T-helper 17 cell (primary cell): Measurements from ENCODE around the gene BDH1. TPM values are rescaled to one million over a fixed set of nuclear protein-coding genes. Genes with fewer than 3 reads are reported as not detected.

Source experiments
- ATAC-seq: fragments of 150-1000 bp; cut with Tn5 transposase; 2 replicates; pipeline ENCODE4 v1.10.0; 2021; ENCODE audit warnings: mild to moderate bottlenecking, moderate library complexity
- DNase-seq, 3 donors: peaks; one replicate each; pipeline versions ENCODE4 v3.0.0 to v3.0.0-alpha.2; 2020 to 2021
- H3K9me3 ChIP-seq: one replicate; pipeline ENCODE4 v1.7.0; 2013; ENCODE audit warnings: low read length, mild to moderate bottlenecking; ENCODE audit not compliant: control insufficient read depth, poor library complexity, severe bottlenecking
- H3K27ac Mint-ChIP-seq: one replicate; pipeline ENCODE4 v1.8.0; 2022; ENCODE audit warnings: mild to moderate bottlenecking, moderate library complexity, mixed read lengths
- H3K27me3 Mint-ChIP-seq: one replicate; pipeline ENCODE4 v1.8.0; 2022; ENCODE audit warnings: mixed read lengths
- H3K36me3 Mint-ChIP-seq: one replicate; pipeline ENCODE4 v1.8.0; 2022; ENCODE audit warnings: low read depth, mixed read lengths
- H3K4me1 Mint-ChIP-seq: one replicate; pipeline ENCODE4 v1.8.0; 2022; ENCODE audit warnings: mild to moderate bottlenecking, mixed read lengths
- H3K4me3 Mint-ChIP-seq: one replicate; pipeline ENCODE4 v1.8.0; 2022; ENCODE audit warnings: mild to moderate bottlenecking, moderate library complexity, mixed read lengths
- total RNA-seq, 4 donors: library from RNA in 2 of 4; stranded (reverse) in 2 of 4; gene quantifications; one replicate each; pipeline ENCODE4 v1.2.3 and lab custom pipeline; 2022 to 2026

The BDH1 gene
- total RNA-seq, 2 donors from 2014 or later: 20.7 to 22.4 TPM

- no peak overlapping the region for H3K27ac Mint-ChIP-seq
- peaks cover 39% of the 10 kb centered on the region for H3K4me1 Mint-ChIP-seq
- ATAC-seq: no peak
- H3K9me3 ChIP-seq: no peaks in the 10 kb centered on the region
- DNase-seq: no peak
- H3K27me3 Mint-ChIP-seq: peaks cover 4% of the 10 kb centered on the region
- H3K4me3 Mint-ChIP-seq: no peak overlapping the region
- peaks cover 2% of the 10 kb centered on the region for H3K36me3 Mint-ChIP-seq
These were observed 3.6 kb downstream of the BDH1 start for GRCh38 chr3:197552198-197552597.

DNA sequence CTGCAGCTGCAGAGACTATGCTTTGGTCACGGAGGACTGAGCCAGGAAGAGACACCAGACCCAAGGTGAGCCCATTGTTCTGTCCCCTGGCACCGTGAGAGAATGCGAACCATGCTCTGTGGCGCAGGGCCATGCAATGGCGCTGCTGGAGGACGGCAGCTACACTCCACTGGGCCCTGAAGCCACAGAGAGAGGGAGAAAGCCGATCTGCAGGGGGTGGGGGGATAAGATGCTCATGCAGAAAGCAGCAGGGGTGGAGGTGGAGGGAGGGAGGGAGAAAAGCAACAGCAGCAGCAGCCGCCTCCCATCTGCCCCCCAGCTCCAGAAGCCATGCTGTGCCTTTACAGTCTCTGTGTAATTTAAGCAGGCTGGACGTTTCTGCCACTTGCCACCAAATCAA, 5.3 kb downstream of the BDH1 start:
- Mint-ChIP-seq H3K27ac (no peak overlapping the region), H3K4me3 (no peak overlapping the region), H3K36me3 (peaks cover 2% of the 10 kb centered on the region), H3K4me1 (peaks cover 37% of the 10 kb centered on the region), H3K27me3 (no peaks in the 10 kb centered on the region)
- no peak for ATAC-seq
- no peaks in the 10 kb centered on the region for H3K9me3 ChIP-seq
- no peak for DNase-seq

GRCh38 chr3:197549261-197549885, 6.4 kb downstream of the BDH1 start:
- no peaks in the 10 kb centered on the region for H3K27me3 Mint-ChIP-seq
- DNase-seq (no peak), ATAC-seq (no peak)
- H3K4me1 Mint-ChIP-seq: peaks cover 36% of the 10 kb centered on the region
- no peaks in the 10 kb centered on the region for H3K9me3 ChIP-seq
- H3K36me3 Mint-ChIP-seq: peaks cover 2% of the 10 kb centered on the region
- H3K27ac Mint-ChIP-seq: no peak overlapping the region
- no peak overlapping the region for H3K4me3 Mint-ChIP-seq

DNA sequence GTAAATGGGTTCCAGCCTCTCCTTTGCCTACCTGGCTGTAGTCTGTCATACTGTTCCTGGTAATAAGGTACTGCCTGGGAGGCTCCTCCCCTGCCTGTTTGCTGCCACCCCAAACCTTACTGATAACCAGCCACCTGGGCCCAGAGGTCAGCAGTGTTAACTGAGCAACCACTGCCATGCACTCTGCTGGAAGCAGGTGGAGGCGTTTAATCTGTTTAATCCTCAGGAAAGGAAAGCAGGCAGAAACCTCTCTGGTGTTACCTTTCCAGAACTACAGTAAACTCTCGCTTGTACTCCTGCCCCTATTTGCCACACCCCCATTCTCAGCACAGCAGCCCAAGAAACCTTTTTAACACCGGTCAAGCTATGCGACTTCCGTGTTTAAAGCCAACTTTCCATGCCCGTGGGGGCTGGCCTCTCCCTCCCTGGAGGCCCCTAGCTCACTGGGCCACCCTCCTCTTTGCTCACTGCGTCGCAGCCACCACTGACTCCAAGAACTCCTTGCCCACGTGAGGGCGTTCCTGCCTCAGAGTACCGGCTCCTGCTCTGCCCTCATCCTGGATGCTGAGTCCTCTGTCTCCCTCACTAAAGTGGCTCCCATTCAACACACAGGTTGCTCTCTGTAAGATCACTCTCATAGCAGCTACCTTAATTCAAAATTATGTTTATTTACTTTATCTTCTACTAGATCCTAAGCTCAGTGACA, 8.3 kb downstream of the BDH1 start:
- peaks cover 25% of the 10 kb centered on the region for H3K4me1 Mint-ChIP-seq
- H3K27ac Mint-ChIP-seq: peak overlapping the region; percentile 61
- peaks cover 6% of the 10 kb centered on the region for H3K36me3 Mint-ChIP-seq

GRCh38 chr3:197546307-197547085, 9.3 kb downstream of the BDH1 start:
- DNase-seq (no peak), ATAC-seq (no peak)
- H3K4me3 Mint-ChIP-seq: no peak overlapping the region
- H3K36me3 Mint-ChIP-seq: peaks cover 6% of the 10 kb centered on the region
- no peaks in the 10 kb centered on the region for H3K27me3 Mint-ChIP-seq
- H3K9me3 ChIP-seq: no peaks in the 10 kb centered on the region
- H3K27ac Mint-ChIP-seq: peak overlapping the region; percentile 61
- peaks cover 16% of the 10 kb centered on the region for H3K4me1 Mint-ChIP-seq

More for the DNA sequence above, 8.3 kb downstream of the BDH1 start:
- DNase-seq (no peak), ATAC-seq (no peak)
- H3K27me3 Mint-ChIP-seq: no peaks in the 10 kb centered on the region
- H3K4me3 Mint-ChIP-seq: no peak overlapping the region
- no peaks in the 10 kb centered on the region for H3K9me3 ChIP-seq

- DNase-seq: no peak
- H3K9me3 ChIP-seq: no peaks in the 10 kb centered on the region
- peaks cover 4% of the 10 kb centered on the region for H3K36me3 Mint-ChIP-seq
- H3K4me3 Mint-ChIP-seq: no peak overlapping the region
- H3K27me3 Mint-ChIP-seq: no peaks in the 10 kb centered on the region
- peaks cover 11% of the 10 kb centered on the region for H3K4me1 Mint-ChIP-seq
- no peak for ATAC-seq
- H3K27ac Mint-ChIP-seq: no peak overlapping the region
These were observed 10.2 kb downstream of the BDH1 start for GRCh38 chr3:197545571-197545970.

DNA sequence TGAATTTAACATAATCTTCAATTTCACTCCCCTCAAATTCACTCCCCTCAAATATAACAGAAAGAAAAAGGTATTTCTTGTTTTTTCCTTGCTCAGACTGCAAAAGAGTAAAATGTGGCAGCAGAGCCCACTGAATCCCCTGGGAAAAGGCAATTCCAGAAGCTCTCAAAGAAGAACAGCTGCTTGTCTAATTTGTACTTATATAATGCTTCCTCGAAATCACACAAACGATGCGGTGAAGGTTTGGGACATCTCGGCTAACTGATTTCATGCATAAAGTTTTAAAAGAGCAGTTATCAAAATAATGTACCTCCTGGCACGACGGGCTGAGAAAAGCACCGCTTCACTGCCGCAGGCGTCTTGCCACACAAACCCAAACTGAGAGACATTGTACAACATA, 10.7 kb downstream of the BDH1 start:
- no peak overlapping the region for H3K27ac Mint-ChIP-seq
- peaks cover 4% of the 10 kb centered on the region for H3K36me3 Mint-ChIP-seq

GRCh38 chr3:197542741-197543454, 12.9 kb downstream of the BDH1 start:
- DNase-seq: no peak
- Mint-ChIP-seq H3K4me1 (peaks cover 13% of the 10 kb centered on the region), H3K36me3 (peaks cover 6% of the 10 kb centered on the region), H3K27me3 (no peaks in the 10 kb centered on the region), H3K27ac (peak overlapping the region; percentile 54), H3K4me3 (no peak overlapping the region)
- no peak for ATAC-seq
- H3K9me3 ChIP-seq: no peaks in the 10 kb centered on the region

More for the DNA sequence above, 10.7 kb downstream of the BDH1 start:
- no peak for DNase-seq
- H3K4me1 Mint-ChIP-seq: peaks cover 11% of the 10 kb centered on the region
- H3K27me3 Mint-ChIP-seq: no peaks in the 10 kb centered on the region
- ATAC-seq: no peak
- no peak overlapping the region for H3K4me3 Mint-ChIP-seq
- H3K9me3 ChIP-seq: no peaks in the 10 kb centered on the region

DNA sequence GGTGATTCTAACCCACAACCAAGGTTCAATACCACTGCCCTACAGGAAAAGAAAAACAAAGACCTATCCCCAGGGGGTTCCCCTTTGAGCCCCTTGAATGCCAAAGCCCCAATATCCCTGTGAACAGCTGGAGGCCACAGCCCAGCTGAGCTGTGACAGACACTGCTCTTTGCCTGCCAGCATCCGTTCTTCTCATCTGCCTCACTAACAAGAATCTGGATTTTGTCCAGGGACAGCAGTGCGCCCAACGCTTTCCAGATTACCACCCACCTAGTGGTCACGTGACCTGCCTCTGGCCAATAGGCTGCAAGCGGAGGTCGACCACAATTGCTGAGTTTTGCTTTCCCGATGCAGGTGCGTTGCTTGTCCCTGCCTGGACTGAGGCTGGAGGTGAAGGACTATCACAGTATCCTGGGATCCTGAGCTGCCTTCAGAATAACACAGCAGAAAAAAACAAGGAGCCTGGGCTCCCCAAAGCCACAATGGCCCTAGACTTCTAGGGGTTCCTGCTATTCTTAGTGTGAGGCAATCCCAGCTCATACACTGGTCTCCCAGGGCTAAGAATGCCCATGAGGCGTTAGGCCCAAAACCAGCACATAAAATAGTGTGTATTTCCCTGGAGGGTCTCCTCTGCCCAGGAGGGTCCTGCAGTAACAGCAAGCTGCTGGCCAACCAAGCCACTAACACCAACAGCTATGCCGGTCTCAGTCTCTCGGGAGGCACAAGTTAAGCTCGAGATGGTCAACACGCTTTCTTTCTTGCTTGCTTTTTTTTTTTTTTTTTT, 13.8 kb downstream of the BDH1 start:
- no peaks in the 10 kb centered on the region for H3K9me3 ChIP-seq
- Mint-ChIP-seq H3K36me3 (peaks cover 6% of the 10 kb centered on the region), H3K4me1 (peaks cover 7% of the 10 kb centered on the region), H3K27me3 (no peaks in the 10 kb centered on the region), H3K4me3 (no peak overlapping the region), H3K27ac (no peak overlapping the region)
- no peak for DNase-seq
- ATAC-seq: no peak

DNA sequence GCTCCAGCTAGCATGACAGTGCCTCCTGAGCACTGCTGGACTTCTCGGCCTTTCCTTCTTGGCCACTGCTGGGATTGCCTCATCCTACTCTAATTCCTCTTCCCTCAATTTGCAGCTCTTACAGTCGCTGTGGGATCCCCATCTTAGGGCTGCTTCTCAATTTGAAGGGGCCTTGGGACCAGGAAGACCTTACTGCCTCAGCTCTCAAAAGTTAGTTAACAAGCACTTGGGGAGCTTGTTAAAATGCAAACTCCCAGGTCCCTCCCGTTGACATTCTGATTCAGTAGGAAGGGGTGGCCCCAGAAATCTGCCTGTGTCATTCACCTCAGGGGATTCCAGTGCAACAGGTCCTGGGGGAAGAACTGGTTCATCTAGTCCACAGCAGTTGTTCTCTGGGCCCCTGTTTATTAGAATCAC, 14.8 kb downstream of the BDH1 start:
- Mint-ChIP-seq H3K4me1 (peaks cover 6% of the 10 kb centered on the region), H3K4me3 (no peak overlapping the region), H3K27me3 (no peaks in the 10 kb centered on the region), H3K27ac (no peak overlapping the region), H3K36me3 (peaks cover 6% of the 10 kb centered on the region)
- no peak for DNase-seq
- H3K9me3 ChIP-seq: no peaks in the 10 kb centered on the region
- ATAC-seq: no peak

GRCh38 chr3:197539651-197540051, 16.1 kb downstream of the BDH1 start:
- peaks cover 6% of the 10 kb centered on the region for H3K4me1 Mint-ChIP-seq
- H3K27ac Mint-ChIP-seq: no peak overlapping the region
- H3K27me3 Mint-ChIP-seq: no peaks in the 10 kb centered on the region
- ATAC-seq (no peak), DNase-seq (no peak)
- peaks cover 6% of the 10 kb centered on the region for H3K36me3 Mint-ChIP-seq
- H3K4me3 Mint-ChIP-seq: no peak overlapping the region
- no peaks in the 10 kb centered on the region for H3K9me3 ChIP-seq

- H3K4me1 Mint-ChIP-seq: peaks cover 2% of the 10 kb centered on the region
- DNase-seq (no peak), ATAC-seq (no peak)
- no peaks in the 10 kb centered on the region for H3K9me3 ChIP-seq
- H3K27me3 Mint-ChIP-seq: no peaks in the 10 kb centered on the region
- H3K4me3 Mint-ChIP-seq: no peak overlapping the region
- H3K36me3 Mint-ChIP-seq: peaks cover 4% of the 10 kb centered on the region
- H3K27ac Mint-ChIP-seq: no peak overlapping the region
These were observed 21.6 kb downstream of the BDH1 start for GRCh38 chr3:197533927-197534725.
